ENCODE measurements around the gene DENND4C.
"Not testable (repeated sequence)": the region's sequence is repeated elsewhere in the genome, so short reads cannot be mapped to it uniquely, and the experiment has no call there.

DENND4C gene

DNA sequence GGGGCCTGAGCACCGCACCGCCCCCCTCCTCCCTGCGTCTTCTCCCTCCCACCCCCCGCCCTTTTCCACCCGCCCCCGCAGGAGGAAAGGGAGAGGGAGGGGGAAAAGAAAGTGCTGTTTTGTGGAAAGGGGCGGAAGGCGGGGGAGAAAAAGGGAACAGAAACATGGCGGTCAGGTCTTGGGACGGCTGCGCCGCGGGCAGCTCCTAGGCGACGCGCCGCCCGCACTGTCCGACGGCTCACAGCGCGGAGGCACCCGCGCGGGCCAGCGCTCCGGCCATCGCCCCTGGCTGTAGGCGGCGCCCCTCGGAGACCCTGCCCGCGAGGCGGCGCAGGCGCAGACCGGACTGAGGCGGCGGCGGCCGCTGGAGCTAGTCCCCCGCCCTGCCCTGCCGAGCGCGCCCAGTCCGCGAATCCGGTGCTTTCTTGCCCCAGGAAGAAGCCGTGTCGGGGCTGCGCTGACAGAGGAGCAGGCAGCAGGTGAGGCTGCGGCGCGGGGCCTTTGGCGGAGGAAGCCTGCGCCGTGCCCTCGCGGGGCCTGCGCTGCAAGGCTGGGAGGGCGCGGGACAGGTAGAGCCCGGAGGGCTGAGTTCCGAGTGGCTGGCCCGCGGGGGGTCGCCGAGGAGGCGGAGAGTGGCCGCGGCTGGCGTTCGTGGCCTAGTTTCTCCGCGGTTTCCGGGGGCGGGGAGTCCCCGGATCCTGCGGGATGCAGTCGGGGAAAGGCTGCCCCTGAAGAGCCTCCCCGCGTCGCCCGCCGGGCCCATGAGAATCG lies at the start of gene DENND4C:
Gene DENND4C, plus strand, starts transcription at position 339 of the 771 bp plus-strand sequence. CDS start 45,482 bp downstream, outside the sequence.
- in situ Hi-C loops (cut with MboI; ENCODE audit: low sequenced_read_pairs): no loop called here

GRCh38 chr9:19180991-19181390 lies 49.5 kb upstream of the DENND4C start:
- in situ Hi-C loops (cut with MboI; ENCODE audit: low sequenced_read_pairs): no loop called here

DNA sequence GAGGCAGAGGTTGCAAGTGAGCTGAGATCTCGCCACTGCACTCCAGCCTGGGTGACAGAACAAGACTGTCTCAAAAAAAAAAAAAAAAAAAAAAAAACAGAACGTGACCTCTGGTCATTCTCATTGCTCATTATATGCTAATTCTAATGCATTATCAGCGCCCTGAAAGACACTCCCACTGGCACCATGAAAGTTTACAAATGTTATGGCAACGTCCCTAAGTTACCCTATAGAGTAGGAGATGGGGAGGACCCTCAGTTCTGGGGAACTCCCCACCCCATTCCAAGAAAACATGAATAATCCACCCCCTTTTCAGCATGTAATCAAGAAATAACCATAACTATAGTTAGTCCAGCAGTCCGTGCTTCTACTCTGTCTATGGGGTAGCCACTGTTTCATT lies 48.9 kb upstream of the DENND4C start:
- in situ Hi-C loops (cut with MboI; ENCODE audit: low sequenced_read_pairs): no loop called here

DNA sequence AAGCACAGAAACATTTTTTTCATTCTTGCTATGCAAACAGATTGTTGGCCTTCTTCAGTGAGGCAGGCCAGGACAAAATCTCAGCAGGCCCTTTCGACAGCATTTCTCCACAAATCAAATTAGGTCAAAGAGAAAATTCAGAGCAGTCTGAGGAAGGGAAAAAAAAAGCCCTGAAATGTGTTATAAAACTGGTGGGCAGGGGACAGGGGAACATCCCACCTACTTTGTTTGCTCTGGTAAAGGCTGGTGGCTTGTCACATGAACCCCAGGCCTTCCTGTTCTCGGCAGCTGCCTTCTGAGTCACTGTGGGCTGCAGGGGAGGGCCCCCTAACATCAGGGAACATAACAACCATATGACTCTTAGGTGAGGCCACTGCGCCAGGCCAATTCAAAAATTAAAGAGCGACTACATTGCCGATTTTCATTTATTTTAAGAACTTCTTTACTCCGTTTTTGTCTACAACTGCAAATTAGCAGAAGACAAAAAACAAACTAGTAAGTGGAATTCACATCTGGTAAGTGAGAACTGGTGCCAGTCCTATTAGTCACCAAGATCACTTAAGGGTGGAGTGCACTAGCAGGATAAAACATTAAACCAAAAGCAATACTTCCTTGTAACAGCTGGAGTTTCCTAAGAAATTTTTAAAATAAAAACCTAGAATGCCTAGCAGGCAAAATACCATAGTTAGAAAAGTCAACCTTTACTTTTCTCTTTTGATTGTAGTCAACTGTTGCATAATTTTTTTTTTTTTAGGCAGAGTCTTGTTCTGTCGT lies 46.2 kb upstream of the DENND4C start:
- in situ Hi-C loops (cut with MboI; ENCODE audit: low sequenced_read_pairs): no loop called here

- in situ Hi-C loops (cut with MboI; ENCODE audit: low sequenced_read_pairs): no loop called here
Observed at GRCh38 chr9:19185191-19185590, 45.3 kb upstream of the DENND4C start.

DNA sequence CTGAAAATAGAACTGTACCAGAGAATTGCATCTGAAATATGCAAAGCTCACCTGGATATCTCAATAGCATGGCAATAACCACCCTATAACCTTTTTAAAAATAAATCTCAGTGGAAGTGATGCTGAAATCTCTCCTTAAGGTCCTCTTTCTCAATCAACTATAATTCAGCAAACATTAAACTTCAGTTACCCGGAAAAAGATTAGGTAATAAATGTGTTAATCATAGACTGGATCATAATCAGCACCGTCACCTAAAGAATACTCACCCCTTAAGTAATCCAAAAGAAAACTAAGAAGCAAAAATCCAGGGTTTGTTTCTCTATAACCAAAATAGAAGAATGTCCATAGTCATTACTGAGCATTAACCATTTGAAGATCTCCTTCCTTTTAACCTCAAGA lies 44.3 kb upstream of the DENND4C start:
- in situ Hi-C loops (cut with MboI; ENCODE audit: low sequenced_read_pairs): no loop called here

GRCh38 chr9:19188771-19189170 lies 41.7 kb upstream of the DENND4C start:
- in situ Hi-C loops (cut with MboI; ENCODE audit: low sequenced_read_pairs): no loop called here

DNA sequence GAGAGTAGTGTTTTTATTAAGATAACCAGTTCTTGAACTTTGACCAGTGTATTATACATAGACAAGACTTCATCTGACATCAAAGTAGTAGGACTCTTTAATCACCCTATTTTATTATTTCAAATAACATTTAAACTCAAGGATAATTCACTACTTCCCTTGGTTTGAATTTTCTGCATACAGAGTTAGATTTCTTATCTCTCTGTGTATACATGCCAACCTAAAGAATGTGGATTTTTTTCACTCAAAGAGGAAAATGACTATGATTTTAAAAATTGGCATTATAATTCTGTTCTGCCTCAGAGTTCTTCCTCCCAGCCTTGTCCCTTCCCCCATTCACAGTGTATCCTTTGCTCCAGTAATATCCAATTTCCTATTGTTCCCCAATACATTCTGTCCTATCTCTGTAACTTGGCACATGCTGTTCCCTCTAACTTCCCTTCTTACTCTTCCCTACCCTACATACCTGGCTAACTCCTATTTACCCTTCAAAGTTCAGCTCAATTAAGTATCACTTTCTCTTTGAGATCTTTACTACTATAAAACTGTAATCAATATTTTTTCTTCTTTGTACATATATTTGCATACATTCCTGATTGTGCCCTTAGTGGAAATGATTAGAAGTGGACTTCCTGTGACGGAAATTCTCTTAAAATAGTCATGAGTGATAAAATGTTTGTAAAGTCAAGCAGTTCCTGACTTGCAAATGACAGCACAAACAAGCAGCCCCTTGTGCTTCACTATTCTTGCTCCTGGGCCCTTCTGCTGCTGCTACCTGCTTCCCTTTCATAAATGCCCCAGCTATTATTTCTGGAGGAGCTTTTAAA lies 38.1 kb upstream of the DENND4C start:
- in situ Hi-C loops (cut with MboI; ENCODE audit: low sequenced_read_pairs): no loop called here

DNA sequence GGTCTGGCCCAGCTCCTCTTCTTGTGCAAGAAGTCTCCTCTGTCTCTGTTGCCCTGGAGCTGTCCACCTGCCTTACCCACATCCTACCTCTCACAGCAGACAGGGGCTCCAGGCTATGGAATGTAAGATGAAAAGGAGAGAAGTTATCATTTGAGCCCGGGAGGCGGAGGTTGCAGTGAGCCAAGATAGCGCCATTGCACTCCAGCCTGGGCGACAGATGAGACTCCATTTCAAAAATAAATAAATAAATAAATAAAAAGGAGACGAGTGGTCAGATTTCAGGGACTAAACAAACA lies 37.5 kb upstream of the DENND4C start:
- in situ Hi-C loops (cut with MboI; ENCODE audit: low sequenced_read_pairs): no loop called here

DNA sequence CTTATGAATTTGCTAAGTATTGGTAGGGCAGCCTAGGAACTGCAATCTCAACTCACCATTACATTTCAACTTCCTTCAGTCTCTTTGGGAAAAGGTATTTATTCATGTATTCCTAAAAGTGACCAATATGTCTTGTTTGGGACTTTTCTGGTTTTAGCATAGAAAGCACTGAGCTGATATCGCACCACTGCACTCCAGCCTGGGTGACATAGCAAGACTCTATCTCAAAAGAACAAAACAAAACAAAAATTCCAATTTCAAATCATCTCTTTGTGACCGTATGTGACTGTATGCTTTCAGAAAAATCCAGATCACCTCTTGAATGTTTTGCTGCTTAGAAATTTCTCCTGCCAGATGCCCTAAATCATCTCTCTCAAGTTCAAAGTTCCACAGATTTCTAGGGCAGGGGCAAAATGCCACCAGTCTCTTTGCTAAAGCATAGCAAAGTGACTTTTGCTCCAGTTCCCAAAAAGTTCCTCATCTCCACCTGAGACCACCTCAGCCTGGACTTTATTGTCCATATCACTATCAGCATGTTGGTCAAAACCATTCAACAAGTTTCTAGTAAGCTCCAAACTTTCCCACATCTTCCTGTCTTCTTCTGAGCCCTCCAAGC lies 37.0 kb upstream of the DENND4C start:
- in situ Hi-C loops (cut with MboI; ENCODE audit: low sequenced_read_pairs): not testable (repeated sequence)

- in situ Hi-C loops (cut with MboI; ENCODE audit: low sequenced_read_pairs): no loop called here
Observed at GRCh38 chr9:19198406-19198805, 32.1 kb upstream of the DENND4C start.

DNA sequence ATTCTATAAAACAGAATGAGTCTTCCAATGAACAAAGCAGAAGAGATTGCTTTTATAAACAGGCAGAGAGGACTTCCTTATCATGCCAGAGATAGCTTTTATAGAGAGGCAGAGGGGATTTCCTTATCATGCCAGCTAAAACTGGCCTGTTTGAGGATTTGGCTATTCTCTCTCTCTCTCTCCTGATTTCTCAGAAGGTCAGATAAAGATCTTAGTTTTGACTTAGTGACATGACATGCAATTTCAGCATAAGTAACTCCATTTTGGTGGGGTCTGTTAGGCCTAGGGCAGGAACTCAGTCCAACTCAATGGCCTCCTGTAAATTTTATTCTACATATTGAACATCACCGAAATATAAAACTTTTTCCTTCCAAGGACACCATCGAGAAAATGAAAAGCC lies 31.5 kb upstream of the DENND4C start:
- in situ Hi-C loops (cut with MboI; ENCODE audit: low sequenced_read_pairs): no loop called here

DNA sequence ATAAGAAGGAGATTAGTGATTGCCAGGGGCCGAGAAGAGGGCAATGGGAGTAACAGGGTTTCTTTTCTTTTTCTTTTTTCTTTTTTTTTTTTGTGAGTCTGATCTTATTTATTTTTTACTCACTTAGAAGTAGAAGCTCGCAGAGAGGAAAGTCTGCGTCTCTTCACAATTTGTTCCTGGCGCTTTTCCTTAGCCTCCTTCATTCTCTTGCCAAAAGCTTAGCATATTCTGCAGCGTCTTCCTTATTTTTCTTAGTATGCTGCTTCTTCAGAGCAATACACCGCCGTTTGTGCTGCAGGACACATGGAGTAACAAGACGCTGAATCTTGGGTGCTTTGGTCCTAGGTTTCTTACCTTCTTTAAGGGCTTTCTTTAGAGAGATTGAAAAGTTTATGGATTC lies 30.3 kb upstream of the DENND4C start:
- in situ Hi-C loops (cut with MboI; ENCODE audit: low sequenced_read_pairs): no loop called here

GRCh38 chr9:19201899-19202891 lies 28.3 kb upstream of the DENND4C start:
- in situ Hi-C loops (cut with MboI; ENCODE audit: low sequenced_read_pairs): no loop called here

DNA sequence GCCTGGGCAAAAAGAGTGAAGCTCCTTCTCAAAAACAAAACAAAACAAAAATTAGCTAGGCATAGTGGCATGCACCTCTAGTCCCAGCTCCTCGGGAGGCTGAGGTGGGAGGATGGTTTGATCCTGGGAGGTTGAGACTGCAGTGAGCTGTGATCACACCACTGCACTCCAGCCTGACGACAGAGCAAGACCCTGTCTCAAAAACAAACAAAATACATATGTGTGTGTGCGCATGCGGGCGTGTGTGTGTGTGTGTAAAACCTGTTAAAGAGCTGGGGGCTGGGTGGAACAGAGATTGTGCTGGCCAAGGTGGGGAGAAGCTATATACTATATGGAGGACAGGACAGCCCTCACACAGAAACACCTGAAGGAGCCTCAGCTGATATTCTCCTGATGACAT lies 27.4 kb upstream of the DENND4C start:
- in situ Hi-C loops (cut with MboI; ENCODE audit: low sequenced_read_pairs): no loop called here

DNA sequence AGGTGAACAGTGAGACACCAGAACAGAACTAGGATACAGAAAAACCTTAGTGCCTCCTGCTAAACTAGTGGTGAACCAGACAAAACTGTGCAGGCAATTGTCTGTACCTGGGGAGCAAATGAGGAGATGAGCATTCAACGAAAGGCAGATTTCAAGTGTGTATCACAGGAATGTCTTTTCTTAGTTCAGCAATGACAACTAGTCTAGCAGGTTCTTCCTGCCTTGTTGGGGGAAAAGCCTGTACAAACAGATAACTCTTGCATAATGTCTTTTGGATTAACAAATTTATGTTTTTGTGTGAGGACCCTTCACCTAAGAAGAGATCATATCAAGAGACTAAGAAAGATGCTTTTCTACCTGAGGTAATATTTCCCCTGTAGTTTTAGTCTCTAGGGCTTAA lies 21.8 kb upstream of the DENND4C start:
- in situ Hi-C loops (cut with MboI; ENCODE audit: low sequenced_read_pairs): no loop called here

- in situ Hi-C loops (cut with MboI; ENCODE audit: low sequenced_read_pairs): no loop called here
Observed at GRCh38 chr9:19209188-19209587, 21.3 kb upstream of the DENND4C start.

- in situ Hi-C loops (cut with MboI; ENCODE audit: low sequenced_read_pairs): no loop called here
Observed at GRCh38 chr9:19213823-19214222, 16.7 kb upstream of the DENND4C start.

- in situ Hi-C loops (cut with MboI; ENCODE audit: low sequenced_read_pairs): no loop called here
Observed at GRCh38 chr9:19216466-19216865, 14.0 kb upstream of the DENND4C start.

GRCh38 chr9:19221326-19221725 lies 9.2 kb upstream of the DENND4C start:
- in situ Hi-C loops (cut with MboI; ENCODE audit: low sequenced_read_pairs): no loop called here

Measured in HL-60/S4 treated with phorbol 12-myristate 13-acetate at 8.2 ng/mL for 4 days and 3 days (cell line).